Measurements from ENCODE around the gene FCRLA.

DNA sequence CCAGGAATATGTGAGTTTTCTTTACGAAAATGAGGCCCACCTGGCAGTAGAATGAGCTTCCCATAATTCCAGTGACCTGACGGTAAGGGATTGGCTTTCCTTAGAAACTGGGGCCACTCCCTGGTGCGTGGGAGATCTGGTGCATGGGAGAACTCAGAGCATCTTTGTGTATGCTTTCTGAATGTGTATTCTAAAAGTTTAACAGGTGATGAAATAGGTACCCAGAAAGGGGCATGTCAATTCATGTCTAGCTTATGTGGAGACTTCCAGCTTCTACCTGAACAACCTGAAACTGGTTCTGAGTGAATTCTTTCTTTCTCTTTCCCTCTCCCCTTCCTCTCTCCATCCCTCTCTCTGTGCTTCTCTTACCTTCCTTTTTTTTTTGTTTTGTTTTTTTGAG, 15.2 kb upstream of the FCRLA start:
- TF ChIP-seq, protein P1, sequence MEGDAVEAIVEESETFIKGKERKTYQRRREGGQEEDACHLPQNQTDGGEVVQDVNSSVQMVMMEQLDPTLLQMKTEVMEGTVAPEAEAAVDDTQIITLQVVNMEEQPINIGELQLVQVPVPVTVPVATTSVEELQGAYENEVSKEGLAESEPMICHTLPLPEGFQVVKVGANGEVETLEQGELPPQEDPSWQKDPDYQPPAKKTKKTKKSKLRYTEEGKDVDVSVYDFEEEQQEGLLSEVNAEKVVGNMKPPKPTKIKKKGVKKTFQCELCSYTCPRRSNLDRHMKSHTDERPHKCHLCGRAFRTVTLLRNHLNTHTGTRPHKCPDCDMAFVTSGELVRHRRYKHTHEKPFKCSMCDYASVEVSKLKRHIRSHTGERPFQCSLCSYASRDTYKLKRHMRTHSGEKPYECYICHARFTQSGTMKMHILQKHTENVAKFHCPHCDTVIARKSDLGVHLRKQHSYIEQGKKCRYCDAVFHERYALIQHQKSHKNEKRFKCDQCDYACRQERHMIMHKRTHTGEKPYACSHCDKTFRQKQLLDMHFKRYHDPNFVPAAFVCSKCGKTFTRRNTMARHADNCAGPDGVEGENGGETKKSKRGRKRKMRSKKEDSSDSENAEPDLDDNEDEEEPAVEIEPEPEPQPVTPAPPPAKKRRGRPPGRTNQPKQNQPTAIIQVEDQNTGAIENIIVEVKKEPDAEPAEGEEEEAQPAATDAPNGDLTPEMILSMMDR (IDR thresholded peaks at IDR 0.05): no peak
- no peak for TF ChIP-seq POLR2A (IDR thresholded peaks at IDR 0.05)
- TF ChIP-seq EP300 (IDR thresholded peaks at IDR 0.05): no peak
